Common myeloid progenitor, CD34-positive (primary cell): ENCODE measurements around the gene LNP1.

Source experiments
- CTCF ChIA-PET: fragments of 350-600 bp; sonication (Branson Sonifier 250); formaldehyde crosslinking; loops from one replicate; lab custom pipeline; 2021; ENCODE audit warnings: antibody characterized with exemption; lab: Charles Lee
- POLR2A ChIA-PET: fragments of 350-600 bp; sonication (Branson Sonifier 250); formaldehyde crosslinking; loops from one replicate; lab custom pipeline; 2021; ENCODE audit warnings: antibody characterized with exemption; lab: Charles Lee
- DNase-seq, 3 donors: peaks; one replicate each; pipeline versions ENCODE4 v3.0.0 to v3.0.0-alpha.2; 2013
- H3K27ac ChIP-seq, 2 experiments: 1 replicate in 1 of 2; 2 replicates in 1 of 2; pipeline ENCODE4 v1.7.0; 2013; ENCODE audit warnings: inconsistent platforms in 2 of 2, low read length in 2 of 2, mild to moderate bottlenecking in 2 of 2, low read depth in 1 of 2, moderate library complexity in 1 of 2; ENCODE audit not compliant: severe bottlenecking in 2 of 2, insufficient read depth in 1 of 2, poor library complexity in 1 of 2
- H3K27me3 ChIP-seq, 5 experiments: replicated peaks in 2 of 5; 1 replicate in 3 of 5; 2 replicates in 2 of 5; pipeline versions ENCODE4 v1.6.1 to v1.7.0; 2013; ENCODE audit warnings: low read length in 4 of 5, mild to moderate bottlenecking in 2 of 5, moderate library complexity in 2 of 5, inconsistent platforms in 1 of 5; ENCODE audit not compliant: insufficient read depth in 5 of 5, control insufficient read depth in 4 of 5
- H3K36me3 ChIP-seq, 4 experiments: 1 replicate in 2 of 4; 2 replicates in 2 of 4; pipeline versions ENCODE4 v1.6.1 to v1.7.0; 2013; ENCODE audit warnings: low read length in 3 of 4, control low read depth in 1 of 4, mild to moderate bottlenecking in 1 of 4; ENCODE audit not compliant: control insufficient read depth in 4 of 4, insufficient read depth in 4 of 4
- H3K4me1 ChIP-seq, 4 experiments: 1 replicate in 3 of 4; 2 replicates in 1 of 4; pipeline versions ENCODE4 v1.6.1 to v1.7.1; 2013; ENCODE audit warnings: low read length in 3 of 4, mild to moderate bottlenecking in 3 of 4, control low read depth in 1 of 4, inconsistent platforms in 1 of 4, moderate library complexity in 1 of 4; ENCODE audit not compliant: control insufficient read depth in 4 of 4, insufficient read depth in 4 of 4; ENCODE audit errors: control extremely low read depth in 1 of 4
- H3K4me3 ChIP-seq, 7 experiments: 1 replicate in 4 of 7; 2 replicates in 3 of 7; pipeline versions ENCODE4 v1.5.1 to v1.7.0; 2013; ENCODE audit warnings: mild to moderate bottlenecking in 7 of 7, low read length in 6 of 7, moderate library complexity in 6 of 7, inconsistent platforms in 2 of 7, low read depth in 2 of 7, control low read depth in 1 of 7; ENCODE audit not compliant: insufficient read depth in 4 of 7, control insufficient read depth in 1 of 7; ENCODE audit errors: extremely low read depth in 1 of 7
- H3K9me3 ChIP-seq, 5 experiments: 1 replicate in 4 of 5; 2 replicates in 1 of 5; pipeline versions ENCODE4 v1.6.1 to v1.7.1; 2013; ENCODE audit warnings: low read length in 4 of 5, mild to moderate bottlenecking in 2 of 5, inconsistent platforms in 1 of 5, low read depth in 1 of 5, moderate library complexity in 1 of 5; ENCODE audit not compliant: control insufficient read depth in 4 of 5, insufficient read depth in 2 of 5; ENCODE audit errors: control extremely low read depth in 1 of 5
- WGBS: methylation state at CpG from one replicate; pipeline ENCODE4 v1.1.5; 2013; ENCODE audit not compliant: insufficient coverage; 5-methylcytosine and 5-hydroxymethylcytosine counted together

The LNP1 gene

DNA sequence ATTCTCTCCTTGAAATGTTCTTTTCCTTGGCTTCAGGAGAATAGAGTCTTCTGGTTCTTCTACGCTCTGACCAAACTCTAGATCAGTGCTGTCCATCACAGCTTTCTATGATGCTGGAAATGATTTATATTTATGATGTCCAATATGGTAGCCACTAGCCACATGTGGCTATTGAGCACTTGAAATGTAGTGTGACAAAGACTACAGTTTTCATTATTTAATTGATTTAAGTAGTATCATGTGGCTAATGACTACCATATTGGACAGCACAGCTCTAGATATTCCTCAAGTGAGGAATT is 2.9 kb downstream of the LNP1 start:
- H3K4me3 ChIP-seq, result no peak overlapping the region
- H3K4me1 ChIP-seq, result peaks cover 21 to 36% (median 29%) of the 10 kb centered on the region in 4 experiments
- POLR2A ChIA-PET, result no interaction called here
- no CpG with 5 or more reads among the region's 1 CpG for WGBS
- DNase-seq, result no peak
- peaks cover 0 to 12% (median 3%) of the 10 kb centered on the region in 4 experiments for H3K36me3 ChIP-seq
- CTCF ChIA-PET, result no interaction called here
- H3K9me3 ChIP-seq, result peaks cover 1 to 19% (median 10%) of the 10 kb centered on the region in 5 experiments
- no peaks in the 10 kb centered on the region for H3K27me3 ChIP-seq
- H3K27ac ChIP-seq, result no peak overlapping the region

DNA sequence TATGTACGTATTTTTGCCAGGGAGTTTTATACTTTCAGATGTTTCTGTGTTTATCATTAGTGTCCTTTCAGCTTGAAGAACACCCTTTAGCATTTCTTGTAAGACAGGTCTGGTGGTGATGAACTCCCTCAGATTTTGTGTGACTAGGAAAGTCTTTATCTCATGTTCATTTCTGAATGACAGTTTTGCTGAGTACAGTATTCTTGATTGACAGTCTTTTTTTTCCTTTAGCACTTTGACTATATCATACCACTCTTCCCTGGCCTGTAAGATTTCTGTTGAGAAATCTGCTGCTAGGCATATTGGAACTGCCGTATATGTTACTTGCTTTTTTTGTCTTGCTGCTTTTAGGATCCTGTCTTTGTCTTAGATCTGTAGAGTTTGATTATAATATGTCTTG is 5.8 kb downstream of the LNP1 start:
- Histone ChIP-seq H3K9me3 (peaks cover 1 to 28% (median 13%) of the 10 kb centered on the region in 5 experiments), H3K36me3 (peaks cover 0 to 21% (median 4%) of the 10 kb centered on the region in 4 experiments), H3K27ac (no peak overlapping the region), H3K27me3 (no peaks in the 10 kb centered on the region), H3K4me3 (no peak overlapping the region), H3K4me1 (peaks cover 9 to 17% (median 11%) of the 10 kb centered on the region in 4 experiments)
- no peak for DNase-seq
- ChIA-PET POLR2A (no interaction called here), CTCF (no interaction called here)
- WGBS, result no CpG with 5 or more reads among the region's 2 CpGs

- Histone ChIP-seq H3K9me3 (peaks cover 1 to 28% (median 13%) of the 10 kb centered on the region in 5 experiments), H3K4me1 (peaks cover 2 to 13% (median 4%) of the 10 kb centered on the region in 4 experiments), H3K27me3 (no peaks in the 10 kb centered on the region), H3K27ac (no peak overlapping the region), H3K4me3 (peak overlapping the region in 1 of 7 experiments; percentile 7), H3K36me3 (peaks cover 0 to 24% (median 4%) of the 10 kb centered on the region in 4 experiments)
- WGBS, result 97% methylated on average over 3 of the region's 4 CpGs
- DNase-seq, result no peak
- CTCF ChIA-PET, result no interaction called here
- POLR2A ChIA-PET, result no interaction called here
Observed at GRCh38 chr3:100407977-100408532, 6.7 kb downstream of the LNP1 start.

GRCh38 chr3:100411091-100411982 is 10.0 kb downstream of the LNP1 start:
- Histone ChIP-seq H3K4me1 (peaks cover 0 to 6% (median 0%) of the 10 kb centered on the region in 4 experiments), H3K9me3 (peaks cover 1 to 26% (median 13%) of the 10 kb centered on the region in 5 experiments), H3K27ac (no peak overlapping the region), H3K27me3 (no peaks in the 10 kb centered on the region), H3K36me3 (peaks cover 0 to 24% (median 4%) of the 10 kb centered on the region in 4 experiments), H3K4me3 (no peak overlapping the region)
- DNase-seq, result no peak
- POLR2A ChIA-PET, result no interaction called here
- WGBS, result no CpG with 5 or more reads among the region's 2 CpGs
- CTCF ChIA-PET, result interaction anchor here (1.0 to 2.4 kb wide), 3 partner anchors 8 to 11 kb away, joined by 3 to 7 read pairs (median 3); no protein-coding TSS in a partner anchor

DNA sequence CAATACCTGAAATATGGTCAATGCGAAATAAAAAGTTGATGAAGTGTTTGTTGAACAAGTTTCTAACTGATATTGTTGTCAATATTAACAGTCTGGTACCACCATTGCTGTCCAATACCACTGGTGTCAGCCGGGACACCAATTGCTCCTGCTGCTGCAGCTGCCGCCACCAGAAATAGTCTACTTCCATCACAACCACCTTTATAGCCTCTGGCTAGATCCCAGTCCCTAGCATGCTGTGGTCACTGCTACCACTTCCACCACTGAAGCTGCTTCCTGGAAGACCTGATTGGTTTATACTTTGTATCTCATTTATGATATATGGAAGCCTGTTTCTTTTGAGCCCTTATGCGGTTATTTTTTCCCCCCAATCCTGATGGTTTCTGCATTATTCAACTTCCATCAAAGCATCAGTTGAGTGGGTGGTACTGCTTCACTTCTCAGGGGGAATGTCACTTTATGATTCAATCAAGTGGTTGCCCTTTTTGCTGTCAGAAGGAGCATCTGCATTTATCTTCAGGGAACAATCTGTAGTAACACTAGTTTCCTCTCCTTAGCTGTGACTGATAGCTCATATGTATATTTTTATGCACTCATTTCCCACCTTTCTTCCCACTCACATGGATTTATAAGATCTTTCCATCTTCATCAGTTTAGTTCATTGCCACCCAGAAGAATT is 11.7 kb downstream of the LNP1 start:
- CTCF ChIA-PET, result interaction anchor here (1.3 kb wide), 1 partner anchor 48 kb away, joined by 3 read pairs; no protein-coding TSS in a partner anchor

GRCh38 chr3:100413613-100414012 is 12.3 kb downstream of the LNP1 start:
- POLR2A ChIA-PET, result interaction anchor here (0.7 kb wide), 2 partner anchors 22 to 84 kb away, joined by 3 read pairs; no protein-coding TSS in a partner anchor
- Histone ChIP-seq H3K9me3 (peaks cover 0 to 10% (median 2%) of the 10 kb centered on the region in 5 experiments), H3K27ac (no peak overlapping the region), H3K27me3 (no peaks in the 10 kb centered on the region), H3K36me3 (peaks cover 0 to 12% (median 2%) of the 10 kb centered on the region in 4 experiments), H3K4me3 (no peak overlapping the region), H3K4me1 (peaks cover 0 to 6% (median 0%) of the 10 kb centered on the region in 4 experiments)
- 100% methylated on average over 1 of the region's 2 CpGs for WGBS
- no peak for DNase-seq
- CTCF ChIA-PET, result interaction anchor here (1.3 kb wide), 1 partner anchor 48 kb away, joined by 3 read pairs; no protein-coding TSS in a partner anchor

More for the DNA sequence above, 11.7 kb downstream of the LNP1 start:
- H3K9me3 ChIP-seq, result peaks cover 0 to 15% (median 7%) of the 10 kb centered on the region in 5 experiments
- no peak overlapping the region for H3K4me3 ChIP-seq
- peak; percentile 14 to 74 (median 67) for DNase-seq
- H3K27me3 ChIP-seq, result no peaks in the 10 kb centered on the region
- 60% methylated on average over 1 of the region's 4 CpGs for WGBS
- POLR2A ChIA-PET, result interaction anchor here (0.7 kb wide), 1 partner anchor 22 kb away, joined by 3 read pairs; no protein-coding TSS in a partner anchor
- peaks cover 0 to 6% (median 0%) of the 10 kb centered on the region in 4 experiments for H3K4me1 ChIP-seq
- peaks cover 0 to 17% (median 4%) of the 10 kb centered on the region in 4 experiments for H3K36me3 ChIP-seq
- H3K27ac ChIP-seq, result no peak overlapping the region
